IPS-NIHi7 (cell line): ENCODE measurements around the gene PRTN3.
"Not testable (repeated sequence)": the region's sequence is repeated elsewhere in the genome, so short reads cannot be mapped to it uniquely, and the experiment has no call there.

ENCODE experiments used
- DNase-seq: peaks from one replicate; pipeline ENCODE4 v3.0.0; 2012; ENCODE audit warnings: mixed read lengths; ENCODE audit errors: extremely low spot score

The PRTN3 gene

GRCh38 chr19:845707-846521, 5.1 kb downstream of the PRTN3 start:
- no peak for DNase-seq

- DNase-seq = no peak
Observed at GRCh38 chr19:848386-848921, 7.7 kb downstream of the PRTN3 start.

- not testable (repeated sequence) for DNase-seq
Observed at GRCh38 chr19:849195-849594, 8.4 kb downstream of the PRTN3 start.

GRCh38 chr19:850221-850978, 9.6 kb downstream of the PRTN3 start:
- DNase-seq = peak; percentile 49

- no peak for DNase-seq
Observed at GRCh38 chr19:850979-851335, 10.2 kb downstream of the PRTN3 start.

- no peak for DNase-seq
Observed at GRCh38 chr19:852136-853013, 11.6 kb downstream of the PRTN3 start, which contains the start of gene ELANE. ELANE (plus strand) TSS chr19:852303; CDS start chr19:852329, 26 bp downstream.

- no peak for DNase-seq
Observed at GRCh38 chr19:853014-853585, 12.3 kb downstream of the PRTN3 start.

- not testable (repeated sequence) for DNase-seq
Observed at GRCh38 chr19:853614-854220, 12.9 kb downstream of the PRTN3 start.

GRCh38 chr19:854549-854948, 13.8 kb downstream of the PRTN3 start:
- DNase-seq = no peak

GRCh38 chr19:855142-855541, 14.3 kb downstream of the PRTN3 start:
- no peak for DNase-seq

- no peak for DNase-seq
Observed at GRCh38 chr19:855566-856120, 14.8 kb downstream of the PRTN3 start.

GRCh38 chr19:858284-858683, 17.5 kb downstream of the PRTN3 start:
- no peak for DNase-seq

- DNase-seq = no peak
Observed at GRCh38 chr19:858868-859843, 18.4 kb downstream of the PRTN3 start, which contains the start of gene CFD. CFD (plus strand) TSS chr19:859664; CDS start chr19:859690, 26 bp downstream.

GRCh38 chr19:861141-861755, 20.4 kb downstream of the PRTN3 start:
- DNase-seq = no peak

GRCh38 chr19:861756-862580, 21.2 kb downstream of the PRTN3 start:
- peak; percentile 96 for DNase-seq

GRCh38 chr19:862581-863314, 21.9 kb downstream of the PRTN3 start:
- DNase-seq = peak; percentile 84

- DNase-seq = no peak
Observed at GRCh38 chr19:863315-863620, 22.5 kb downstream of the PRTN3 start.
